ENCODE measurements around the gene COP1. TPM values are rescaled to one million over a fixed set of nuclear protein-coding genes. Genes with fewer than 3 reads are reported as not detected.
"Not testable (repeated sequence)": the region's sequence is repeated elsewhere in the genome, so short reads cannot be mapped to it uniquely, and the experiment has no call there.

The COP1 gene
- total RNA-seq (88.2 TPM), polyA plus RNA-seq (28.2 TPM)

DNA sequence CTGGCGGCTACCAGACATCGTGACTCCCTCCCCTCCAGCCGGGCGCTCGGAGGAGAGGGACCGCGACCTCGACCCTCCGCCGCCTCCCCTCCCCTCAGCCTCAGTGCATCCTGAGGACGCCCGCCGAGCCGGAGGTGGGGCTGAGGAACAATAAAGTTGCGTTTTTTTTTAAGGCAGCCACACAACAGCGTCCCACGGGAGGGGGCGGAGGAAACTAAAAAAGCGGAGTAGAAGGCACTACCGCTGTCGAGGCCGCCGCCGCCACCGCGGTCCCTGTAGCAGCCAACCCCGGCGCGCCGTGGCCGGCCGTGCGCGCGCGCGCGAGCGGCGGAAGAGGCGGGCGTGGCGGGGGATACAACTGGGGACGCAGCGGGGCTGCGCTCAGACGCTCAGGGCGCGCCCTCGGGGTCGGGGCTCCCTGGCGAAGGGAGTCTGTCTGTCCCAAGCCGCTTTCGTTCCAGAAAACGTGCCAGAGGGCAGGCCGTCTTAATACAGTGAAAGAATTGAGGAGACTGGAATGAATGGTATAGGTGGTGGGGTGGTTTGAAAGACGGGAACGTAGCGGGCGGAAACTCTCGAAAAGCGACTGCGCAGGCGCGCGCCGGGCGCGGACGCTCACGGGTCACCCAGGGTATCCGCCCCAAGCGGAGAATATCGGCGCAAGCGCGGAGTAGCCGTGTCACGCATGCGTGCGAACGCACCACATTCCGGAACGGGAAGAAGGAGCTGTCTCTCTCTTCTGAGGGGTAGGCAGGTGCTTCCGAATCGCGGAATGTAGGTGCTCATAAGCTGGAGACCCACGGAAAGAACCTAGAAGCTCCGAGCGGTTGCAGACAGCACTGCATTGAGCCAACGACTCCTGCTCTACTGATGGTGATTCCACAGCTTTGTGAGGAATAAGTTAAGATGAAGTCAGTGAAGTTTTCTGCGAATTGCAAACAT, at the start of gene COP1:
COP1 (minus strand) TSS at position 326 of the 942 bp plus-strand sequence; CDS start at position 18, 308 bp downstream.
- WGBS, result under 1% methylated on average over 92 of the region's 92 CpGs
- peak; percentile 93 for DNase-seq (ENCODE audit: extremely low spot score)
- Histone ChIP-seq H3K36me3 (ENCODE audit: insufficient read depth) (no peaks in the 10 kb centered on the region), H3K4me3 (ENCODE audit: low read depth, low read length) (peak within 1 kb of the TSS; percentile 89), H3K4me1 (ENCODE audit: insufficient read depth) (peaks cover 4% of the 10 kb centered on the region), H3K27ac (ENCODE audit: low read depth) (peak within 1 kb of the TSS; percentile 99)

DNA sequence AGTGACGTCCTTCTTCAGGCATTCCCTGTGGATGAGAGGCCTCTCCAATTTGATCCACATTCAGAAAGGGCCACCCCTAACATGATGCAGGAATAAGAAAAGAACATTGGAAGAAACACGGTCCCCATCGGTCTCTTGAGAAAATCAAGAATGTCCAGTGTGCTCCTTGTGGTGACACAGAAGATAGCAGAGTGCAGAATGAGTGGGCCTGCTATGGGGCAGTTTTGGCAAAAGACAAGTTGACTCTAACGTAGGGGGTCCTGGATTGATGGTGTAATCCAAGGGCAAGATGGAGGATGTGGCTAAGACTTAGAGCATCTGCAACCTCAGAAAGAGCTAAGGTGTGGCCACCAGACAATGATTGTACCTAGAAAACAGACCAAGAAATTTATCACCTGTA, 45.1 kb upstream of the COP1 start:
- Histone ChIP-seq H3K36me3 (ENCODE audit: insufficient read depth) (no peaks in the 10 kb centered on the region), H3K27ac (ENCODE audit: low read depth) (no peak overlapping the region), H3K4me1 (ENCODE audit: insufficient read depth) (no peaks in the 10 kb centered on the region), H3K4me3 (ENCODE audit: low read depth, low read length) (no peak overlapping the region)
- 90% methylated on average over 4 of the region's 4 CpGs for WGBS
- DNase-seq (ENCODE audit: extremely low spot score), result no peak

DNA sequence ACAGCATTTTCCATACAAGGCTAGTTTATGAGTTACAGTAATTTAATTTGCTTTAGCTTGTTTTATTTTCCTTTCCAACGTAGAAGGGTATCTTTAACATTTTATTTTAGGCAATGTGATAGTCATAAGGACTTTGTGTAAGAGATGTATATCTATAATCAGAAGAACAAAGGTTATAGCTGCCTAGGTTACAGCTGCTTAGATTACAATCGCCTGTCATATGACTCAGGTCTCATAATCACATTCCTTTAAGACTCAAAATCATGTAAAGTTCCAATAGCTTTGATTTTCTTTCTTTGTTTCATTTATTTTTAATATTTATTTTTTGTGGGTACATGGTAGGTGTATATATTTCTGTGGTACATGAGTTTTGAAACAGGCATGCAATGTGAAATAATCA, 37.8 kb upstream of the COP1 start:
- WGBS, result 50% methylated on average over 2 of the region's 2 CpGs
- no peak for DNase-seq (ENCODE audit: extremely low spot score)
- Histone ChIP-seq H3K27ac (ENCODE audit: low read depth) (no peak overlapping the region), H3K4me1 (ENCODE audit: insufficient read depth) (no peaks in the 10 kb centered on the region), H3K36me3 (ENCODE audit: insufficient read depth) (no peaks in the 10 kb centered on the region), H3K4me3 (ENCODE audit: low read depth, low read length) (no peak overlapping the region)

DNA sequence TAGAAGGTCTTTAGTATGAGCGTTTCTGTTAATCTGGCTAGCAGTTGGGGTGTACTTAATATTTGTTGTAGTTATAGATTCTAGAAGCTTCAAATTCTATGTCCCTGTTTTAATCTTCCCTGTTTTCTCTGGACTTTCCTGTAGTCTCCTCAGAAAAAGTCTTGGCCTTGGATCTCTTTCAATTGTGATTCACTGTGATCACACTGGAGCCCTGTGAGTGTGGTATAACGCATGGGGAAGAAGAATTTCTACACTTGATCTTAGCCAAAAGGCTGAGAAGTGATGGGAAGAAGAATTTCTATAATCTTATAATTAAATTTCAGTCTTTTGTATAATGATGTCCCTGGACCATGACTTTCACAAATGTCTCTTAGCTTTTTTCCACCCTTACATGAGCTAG, 36.7 kb upstream of the COP1 start:
- Histone ChIP-seq H3K4me1 (ENCODE audit: insufficient read depth) (no peaks in the 10 kb centered on the region), H3K4me3 (ENCODE audit: low read depth, low read length) (no peak overlapping the region), H3K27ac (ENCODE audit: low read depth) (no peak overlapping the region), H3K36me3 (ENCODE audit: insufficient read depth) (no peaks in the 10 kb centered on the region)
- 81% methylated on average over 2 of the region's 2 CpGs for WGBS
- no peak for DNase-seq (ENCODE audit: extremely low spot score)

DNA sequence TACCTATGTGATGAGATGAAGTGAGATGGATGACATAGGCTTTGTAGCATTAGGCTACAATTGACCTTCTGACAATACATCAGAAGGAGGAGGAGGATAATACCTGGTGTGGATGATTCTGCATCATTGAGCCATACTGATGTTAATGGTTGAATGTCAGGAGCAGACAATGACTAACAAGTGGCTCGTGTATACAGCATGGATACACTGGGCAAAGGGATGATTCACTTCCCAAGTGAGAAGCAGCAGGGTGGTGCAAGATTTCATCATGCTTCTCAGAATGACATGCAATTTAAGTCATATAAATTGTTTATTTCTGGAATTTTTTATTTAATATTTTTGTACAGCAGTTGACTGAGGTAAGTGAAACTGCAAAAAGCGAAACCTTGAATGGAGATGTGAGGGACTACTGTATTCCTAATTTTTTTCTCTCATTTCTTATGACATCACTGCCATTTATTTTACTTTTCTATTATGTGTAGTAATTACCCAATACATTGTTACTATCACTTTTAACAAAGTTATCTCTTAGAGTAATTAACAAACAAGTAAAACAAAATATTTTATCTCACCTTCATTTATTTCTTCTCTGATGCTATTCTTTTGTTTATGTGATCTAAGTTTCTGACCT, 34.4 kb upstream of the COP1 start:
- H3K4me1 ChIP-seq (ENCODE audit: insufficient read depth), result no peaks in the 10 kb centered on the region
- no peak for DNase-seq (ENCODE audit: extremely low spot score)
- H3K36me3 ChIP-seq (ENCODE audit: insufficient read depth), result no peaks in the 10 kb centered on the region
- WGBS, result 59% methylated on average over 2 of the region's 2 CpGs
- no peak overlapping the region for H3K4me3 ChIP-seq (ENCODE audit: low read depth, low read length)
- H3K27ac ChIP-seq (ENCODE audit: low read depth), result no peak overlapping the region

DNA sequence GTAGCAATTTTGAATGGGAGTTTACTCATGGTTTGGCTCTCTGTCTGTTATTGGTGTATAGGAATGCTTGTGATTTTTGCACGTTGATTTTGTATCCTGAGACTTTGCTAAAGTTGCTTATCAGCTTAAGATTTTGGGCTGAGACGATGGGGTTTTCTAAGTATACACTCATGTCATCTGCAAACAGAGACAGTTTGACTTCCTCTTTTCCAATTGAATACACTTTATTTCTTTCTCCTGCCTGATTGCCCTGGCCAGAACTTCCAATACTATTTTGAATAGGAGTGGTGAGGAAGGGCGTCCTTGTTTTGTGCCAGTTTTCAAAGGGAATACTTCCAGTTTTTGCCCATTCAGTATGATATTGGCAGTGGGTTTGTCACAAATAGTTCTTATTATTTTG, 26.6 kb upstream of the COP1 start:
- not testable (repeated sequence) for H3K4me3 ChIP-seq (ENCODE audit: low read depth, low read length); H3K4me1 ChIP-seq (ENCODE audit: insufficient read depth); H3K27ac ChIP-seq (ENCODE audit: low read depth); H3K36me3 ChIP-seq (ENCODE audit: insufficient read depth); DNase-seq (ENCODE audit: extremely low spot score)
- WGBS, result 86% methylated on average over 3 of the region's 3 CpGs

DNA sequence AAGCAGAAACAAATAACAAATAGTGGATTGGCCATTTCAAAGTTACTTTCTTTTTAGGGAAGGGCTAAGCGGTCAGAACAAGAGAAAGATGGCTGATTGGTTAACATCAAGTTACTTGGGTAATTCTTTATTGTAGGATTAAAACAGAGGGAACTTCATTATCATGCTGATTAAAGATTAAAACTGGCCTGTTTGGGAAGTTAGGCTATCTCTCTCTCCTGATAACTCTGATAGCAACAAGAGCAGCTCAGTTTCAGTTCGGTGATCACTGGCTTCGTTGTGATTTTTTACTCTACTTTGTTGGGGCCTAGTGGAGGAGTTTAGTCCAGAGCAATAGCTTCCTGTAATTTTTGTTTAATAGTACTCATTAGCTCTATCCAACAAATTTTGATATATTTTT, 20.5 kb upstream of the COP1 start:
- Histone ChIP-seq H3K36me3 (ENCODE audit: insufficient read depth) (no peaks in the 10 kb centered on the region), H3K4me3 (ENCODE audit: low read depth, low read length) (no peak overlapping the region), H3K4me1 (ENCODE audit: insufficient read depth) (no peaks in the 10 kb centered on the region), H3K27ac (ENCODE audit: low read depth) (no peak overlapping the region)
- WGBS, result 62% methylated on average over 3 of the region's 3 CpGs
- no peak for DNase-seq (ENCODE audit: extremely low spot score)

DNA sequence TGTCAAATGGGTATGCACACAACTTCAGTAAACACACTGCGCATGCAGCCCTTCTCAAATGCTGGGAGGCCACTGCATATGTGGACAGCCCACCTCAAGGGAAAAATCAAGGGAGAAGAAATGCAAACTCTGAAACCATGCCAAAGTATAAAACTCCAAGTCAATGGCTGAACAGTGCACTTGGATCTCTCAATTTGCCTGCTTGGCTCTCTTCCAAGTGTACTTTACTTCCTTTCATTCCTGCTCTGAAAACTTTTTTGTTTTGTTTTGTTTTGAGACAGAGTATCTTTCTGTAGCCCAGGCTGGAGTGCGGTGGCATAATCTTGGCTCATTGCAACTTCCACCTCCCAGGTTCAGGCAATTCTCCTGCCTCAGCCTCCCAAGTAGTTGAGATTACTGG, 18.8 kb upstream of the COP1 start:
- H3K36me3 ChIP-seq (ENCODE audit: insufficient read depth), result no peaks in the 10 kb centered on the region
- 65% methylated on average over 2 of the region's 2 CpGs for WGBS
- H3K27ac ChIP-seq (ENCODE audit: low read depth), result no peak overlapping the region
- no peak for DNase-seq (ENCODE audit: extremely low spot score)
- H3K4me3 ChIP-seq (ENCODE audit: low read depth, low read length), result no peak overlapping the region
- H3K4me1 ChIP-seq (ENCODE audit: insufficient read depth), result no peaks in the 10 kb centered on the region

DNA sequence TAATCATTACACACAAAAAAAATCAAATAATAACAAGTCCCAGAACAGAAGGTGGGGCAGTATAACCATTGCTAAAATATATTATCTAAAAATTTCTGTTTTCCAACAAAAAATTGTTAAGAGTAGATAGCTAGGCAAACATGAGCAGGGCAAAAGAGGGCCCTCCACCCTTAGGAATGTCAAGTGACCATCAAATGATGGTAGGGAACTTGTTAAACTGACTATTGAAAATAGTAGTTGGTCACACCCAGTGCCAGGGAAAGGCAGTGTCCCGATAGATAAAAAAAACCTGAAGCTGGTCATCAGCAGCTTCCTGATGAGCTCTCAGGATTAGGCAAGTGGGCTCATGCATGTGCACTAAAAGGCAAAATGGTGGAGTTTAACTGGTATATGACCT, 18.4 kb upstream of the COP1 start:
- WGBS, result 71% methylated on average over 1 of the region's 1 CpG
- no peaks in the 10 kb centered on the region for H3K4me1 ChIP-seq (ENCODE audit: insufficient read depth)
- no peak overlapping the region for H3K4me3 ChIP-seq (ENCODE audit: low read depth, low read length)
- no peaks in the 10 kb centered on the region for H3K36me3 ChIP-seq (ENCODE audit: insufficient read depth)
- DNase-seq (ENCODE audit: extremely low spot score), result no peak
- H3K27ac ChIP-seq (ENCODE audit: low read depth), result no peak overlapping the region

DNA sequence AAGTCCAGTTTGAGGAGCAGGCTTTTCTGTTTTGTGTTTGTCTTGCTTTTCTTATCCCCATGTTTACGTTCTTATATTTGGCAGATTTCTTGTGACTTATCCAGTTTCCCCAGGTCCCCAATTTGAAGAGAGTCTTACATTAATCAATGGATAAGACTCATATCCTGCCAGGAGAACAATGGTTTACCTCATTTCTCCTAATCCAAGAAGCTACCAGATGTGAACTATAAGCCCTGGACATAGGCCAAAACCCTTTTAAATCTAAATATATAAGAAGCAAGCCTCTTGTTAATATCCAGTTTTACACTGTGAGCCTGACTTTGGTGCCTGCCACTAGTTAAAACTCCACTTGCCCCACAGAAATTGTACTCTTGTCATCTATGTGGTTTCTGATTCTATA, 15.1 kb upstream of the COP1 start:
- Histone ChIP-seq H3K36me3 (ENCODE audit: insufficient read depth) (no peaks in the 10 kb centered on the region), H3K4me1 (ENCODE audit: insufficient read depth) (no peaks in the 10 kb centered on the region), H3K27ac (ENCODE audit: low read depth) (no peak overlapping the region), H3K4me3 (ENCODE audit: low read depth, low read length) (no peak overlapping the region)
- no peak for DNase-seq (ENCODE audit: extremely low spot score)
- 39% methylated on average over 1 of the region's 1 CpG for WGBS

DNA sequence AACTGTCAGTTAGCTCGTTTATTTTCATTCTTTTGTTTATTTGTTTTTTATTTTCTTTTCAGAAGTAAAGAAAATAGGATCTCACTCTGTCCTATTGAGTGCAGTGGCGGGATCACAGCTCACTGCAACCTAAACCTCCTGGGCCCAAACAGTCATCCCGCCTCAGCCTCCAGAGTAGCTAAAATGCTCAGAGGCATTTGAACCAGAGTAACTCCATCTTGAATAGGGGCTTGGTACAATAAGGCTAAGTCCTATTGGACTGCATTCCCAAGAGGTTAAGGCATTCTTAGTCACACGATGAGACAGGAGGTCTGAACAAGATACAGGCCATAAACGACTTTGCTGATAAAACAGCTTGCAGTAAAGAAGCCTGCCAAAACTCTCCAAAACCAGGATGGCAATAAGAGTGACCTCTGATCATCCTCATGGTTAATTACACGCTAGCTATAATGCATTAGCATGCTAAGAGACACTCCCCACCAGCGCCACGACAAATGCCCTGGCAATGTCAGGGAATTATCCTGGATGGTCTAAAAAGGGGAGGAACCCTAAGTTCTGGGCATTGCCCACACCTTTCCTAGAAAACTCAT, 13.1 kb upstream of the COP1 start:
- no peaks in the 10 kb centered on the region for H3K36me3 ChIP-seq (ENCODE audit: insufficient read depth)
- no peak for DNase-seq (ENCODE audit: extremely low spot score)
- WGBS, result 66% methylated on average over 8 of the region's 8 CpGs
- no peak overlapping the region for H3K4me3 ChIP-seq (ENCODE audit: low read depth, low read length)
- H3K27ac ChIP-seq (ENCODE audit: low read depth), result no peak overlapping the region
- no peaks in the 10 kb centered on the region for H3K4me1 ChIP-seq (ENCODE audit: insufficient read depth)

DNA sequence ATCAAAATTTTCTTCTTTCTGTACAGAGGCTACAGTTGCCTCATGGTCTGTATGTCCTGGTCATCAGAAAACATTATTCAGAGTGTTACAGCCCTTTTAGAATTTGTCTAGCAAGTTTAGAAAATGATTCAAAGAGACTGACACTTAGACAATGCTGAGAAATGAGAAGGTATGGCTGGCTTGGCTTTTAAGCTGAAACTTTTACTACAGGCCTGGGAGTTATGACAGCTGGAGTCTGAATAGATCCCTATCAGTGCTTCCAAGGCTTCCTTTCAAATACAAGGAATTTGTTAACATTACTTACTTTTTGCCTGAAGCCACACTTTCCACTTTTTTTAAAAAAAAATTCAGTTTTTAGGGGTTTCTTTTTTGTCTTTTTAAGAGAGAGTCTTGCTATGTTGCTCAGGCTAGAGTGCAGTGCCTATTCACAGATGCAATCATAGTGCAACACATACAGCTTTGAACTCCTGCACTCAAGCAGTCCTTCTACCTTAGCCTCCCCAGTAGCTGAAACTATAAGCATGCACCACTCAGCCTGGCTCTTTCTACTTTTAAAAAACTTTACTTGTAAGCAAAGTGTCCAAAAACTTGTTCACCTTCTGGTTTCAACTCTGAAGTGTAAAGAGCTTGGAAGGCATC, 10.5 kb upstream of the COP1 start:
- H3K27ac ChIP-seq (ENCODE audit: low read depth), result no peak overlapping the region
- no peaks in the 10 kb centered on the region for H3K36me3 ChIP-seq (ENCODE audit: insufficient read depth)
- H3K4me1 ChIP-seq (ENCODE audit: insufficient read depth), result no peaks in the 10 kb centered on the region
- DNase-seq (ENCODE audit: extremely low spot score), result no peak
- H3K4me3 ChIP-seq (ENCODE audit: low read depth, low read length), result no peak overlapping the region

DNA sequence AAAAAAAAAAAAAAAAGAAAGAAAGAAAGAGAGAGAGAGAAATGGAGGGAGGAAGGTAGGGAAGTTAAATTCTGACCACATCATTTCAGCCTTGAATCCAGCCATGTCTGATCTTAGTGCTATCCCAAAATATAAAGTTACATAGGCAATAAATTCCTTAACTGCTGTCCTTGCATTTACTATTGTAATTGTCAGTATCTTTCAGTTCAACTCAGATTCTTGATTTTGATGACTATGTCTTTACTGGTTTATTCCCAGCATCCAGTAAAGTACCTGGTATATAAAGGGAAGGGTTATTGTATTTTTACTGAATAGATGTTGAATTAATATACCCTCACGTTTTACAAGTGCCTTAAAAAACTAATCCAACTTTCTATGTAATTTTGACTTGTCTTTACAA, 8.9 kb upstream of the COP1 start:
- Histone ChIP-seq H3K4me3 (ENCODE audit: low read depth, low read length) (no peak overlapping the region), H3K4me1 (ENCODE audit: insufficient read depth) (no peaks in the 10 kb centered on the region), H3K27ac (ENCODE audit: low read depth) (no peak overlapping the region), H3K36me3 (ENCODE audit: insufficient read depth) (no peaks in the 10 kb centered on the region)
- no peak for DNase-seq (ENCODE audit: extremely low spot score)
- WGBS, result 32% methylated on average over 1 of the region's 1 CpG
